Right atrium auricular region (tissue), 2 donors: ENCODE results near the gene ZBTB26. TPM values are rescaled to one million over a fixed set of nuclear protein-coding genes. Genes with fewer than 3 reads are reported as not detected.

Source experiments
- DNase-seq: peaks from one replicate; pipeline ENCODE4 v3.0.0-alpha.2; 2019; ENCODE audit warnings: low spot score
- H3K27ac ChIP-seq, 2 donors: fragments of 200-600 bp; sonication (generic); 1 replicate in 1 of 2; 2 replicates in 1 of 2; pipeline ENCODE4 v1.5.1; 2016 to 2019
- H3K27me3 ChIP-seq, 2 donors: fragments of 200-600 bp; sonication (generic); one replicate each; pipeline versions ENCODE4 v1.5.1 to v1.6.0; 2017 to 2019
- H3K36me3 ChIP-seq: fragments of 200-600 bp; sonication (generic); one replicate; pipeline ENCODE4 v1.5.1; 2016
- H3K4me1 ChIP-seq, 2 donors: fragments of 200-600 bp; sonication (generic); one replicate each; pipeline versions ENCODE4 v1.5.1 to v1.6.0; 2017 to 2019
- H3K4me3 ChIP-seq, 2 donors: fragments of 200-600 bp; sonication (generic); 1 replicate in 1 of 2; 2 replicates in 1 of 2; pipeline ENCODE4 v1.5.1; 2017 to 2019; ENCODE audit warnings: mild to moderate bottlenecking in 1 of 2, moderate library complexity in 1 of 2
- H3K9me3 ChIP-seq, 2 donors: fragments of 200-600 bp; sonication (generic); one replicate each; pipeline ENCODE4 v1.5.1; 2019
- CTCF ChIP-seq, 2 donors: fragments of 200-600 bp; sonication (generic); IDR thresholded peaks; one replicate each; pipeline ENCODE4 v1.5.1; 2019; ENCODE audit warnings: antibody characterized with exemption in 2 of 2
- total RNA-seq, 2 donors: library from RNA; depleted of rRNA; stranded (reverse); fragments of >200 nt; gene quantifications; one replicate each; pipeline ENCODE4 v1.1.0, GENCODE V29; 2016

ZBTB26 gene
- 1 to 10 TPM; 4.1 to 4.2 TPM for total RNA-seq

GRCh38 chr9:122931226-122932121 lies at the start of gene ZBTB26:
Gene ZBTB26 (minus strand): TSS chr9:122931512. CDS start chr9:122919934, 11,578 bp downstream.
- Histone ChIP-seq H3K36me3 (peaks cover 6% of the 10 kb centered on the region), H3K27ac (peak within 1 kb of the TSS; percentile 88 to 91), H3K4me1 (peaks cover 0 to 35% of the 10 kb centered on the region in 2 donors), H3K4me3 (peak within 1 kb of the TSS; percentile 94 to 95), H3K9me3 (no peaks in the 10 kb centered on the region), H3K27me3 (no peaks in the 10 kb centered on the region)
- DNase-seq = peak; percentile 96
- TF ChIP-seq CTCF (IDR thresholded peaks at IDR 0.05) = no peak

GRCh38 chr9:122978601-122979000 lies 47.3 kb upstream of the ZBTB26 start:
- no peak overlapping the region for H3K27ac ChIP-seq
- H3K4me1 ChIP-seq = peaks cover 0 to 10% of the 10 kb centered on the region in 2 donors
- no peak overlapping the region for H3K4me3 ChIP-seq
- no peaks in the 10 kb centered on the region for H3K27me3 ChIP-seq
- TF ChIP-seq CTCF (IDR thresholded peaks at IDR 0.05) = no peak
- no peaks in the 10 kb centered on the region for H3K9me3 ChIP-seq
- DNase-seq = no peak
- no peaks in the 10 kb centered on the region for H3K36me3 ChIP-seq

GRCh38 chr9:122975196-122975595 lies 43.9 kb upstream of the ZBTB26 start:
- Histone ChIP-seq H3K9me3 (no peaks in the 10 kb centered on the region), H3K27me3 (no peaks in the 10 kb centered on the region), H3K36me3 (peaks cover 6% of the 10 kb centered on the region), H3K27ac (peak overlapping the region; percentile 64 to 65), H3K4me1 (peaks cover 0 to 10% of the 10 kb centered on the region in 2 donors), H3K4me3 (no peak overlapping the region)
- DNase-seq = no peak
- no peak for TF ChIP-seq CTCF (IDR thresholded peaks at IDR 0.05)

GRCh38 chr9:122961139-122961538 lies 29.8 kb upstream of the ZBTB26 start:
- no peak for DNase-seq
- Histone ChIP-seq H3K27ac (no peak overlapping the region), H3K27me3 (no peaks in the 10 kb centered on the region), H3K4me1 (peaks cover 0 to 12% of the 10 kb centered on the region in 2 donors), H3K4me3 (no peak overlapping the region), H3K9me3 (no peaks in the 10 kb centered on the region), H3K36me3 (peaks cover 17% of the 10 kb centered on the region)
- TF ChIP-seq CTCF (IDR thresholded peaks at IDR 0.05) = no peak

- H3K27ac ChIP-seq = no peak overlapping the region
- no peak for DNase-seq
- no peak for TF ChIP-seq CTCF (IDR thresholded peaks at IDR 0.05)
These were observed 24.6 kb upstream of the ZBTB26 start for GRCh38 chr9:122955961-122956360.

More at GRCh38 chr9:122955961-122956360, 24.6 kb upstream of the ZBTB26 start:
- no peaks in the 10 kb centered on the region for H3K9me3 ChIP-seq
- H3K36me3 ChIP-seq = peaks cover 5% of the 10 kb centered on the region
- no peaks in the 10 kb centered on the region for H3K27me3 ChIP-seq
- H3K4me3 ChIP-seq = no peak overlapping the region
- peaks cover 0 to 33% of the 10 kb centered on the region in 2 donors for H3K4me1 ChIP-seq
